Peyer's patch (tissue), 4 donors: ENCODE data around the gene MBTPS2. TPM values are rescaled to one million over a fixed set of nuclear protein-coding genes. Genes with fewer than 3 reads are reported as not detected.

Source experiments
- DNase-seq, 3 donors: peaks; one replicate each; pipeline ENCODE4 v3.0.0-alpha.2; 2017 to 2019
- H3K27ac ChIP-seq, 4 donors: fragments of 200-600 bp; sonication (generic); one replicate each; pipeline ENCODE4 v1.5.1; 2016 to 2019
- H3K27me3 ChIP-seq, 2 donors: fragments of 200-600 bp; sonication (generic); one replicate each; pipeline ENCODE4 v1.5.1; 2019
- H3K36me3 ChIP-seq, 3 donors: fragments of 200-600 bp; sonication (generic); one replicate each; pipeline ENCODE4 v1.5.1; 2016 to 2019
- H3K4me1 ChIP-seq, 4 donors: fragments of 200-600 bp; sonication (generic); one replicate each; pipeline ENCODE4 v1.5.1; 2016 to 2019
- H3K4me3 ChIP-seq, 4 donors: fragments of 200-600 bp; sonication (generic); 1 replicate in 3 of 4; 2 replicates in 1 of 4; pipeline ENCODE4 v1.5.1; 2016 to 2019; ENCODE audit warnings: mild to moderate bottlenecking in 1 of 4
- H3K9me3 ChIP-seq, 4 donors: fragments of 200-600 bp; sonication (generic); one replicate each; pipeline ENCODE4 v1.5.1; 2016 to 2019; ENCODE audit warnings: mild to moderate bottlenecking in 1 of 4
- POLR2A ChIP-seq, 2 donors: fragments of 450-650 bp; IDR thresholded peaks; one replicate each; pipeline ENCODE4 v1.5.1; 2017; ENCODE audit warnings: antibody characterized with exemption in 2 of 2, mild to moderate bottlenecking in 2 of 2, moderate library complexity in 2 of 2
- total RNA-seq, 4 donors: library from RNA; depleted of rRNA; stranded (reverse); fragments of >200 nt; gene quantifications; one replicate each; pipeline ENCODE4 v1.1.0, GENCODE V29; 2016
- TF ChIP-seq, protein P1 (sequence below), 6 experiments: fragments of 450-650 bp in 4 of 6; fragments of 200-600 bp in 2 of 6; sonication (generic) in 1 of 6; IDR thresholded peaks; one replicate each; pipeline ENCODE4 v1.5.1; 2017 to 2019; ENCODE audit warnings: antibody characterized with exemption in 6 of 6, mild to moderate bottlenecking in 3 of 6, moderate library complexity in 1 of 6

Gene MBTPS2
- total RNA-seq, 4 donors from 2014 or later: 5.0 to 7.8 (median 5.1) TPM

GRCh38 chrX:21926527-21927278 lies 87.3 kb downstream of the MBTPS2 start:
- no peak overlapping the region for H3K27ac ChIP-seq
- H3K9me3 ChIP-seq: no peaks in the 10 kb centered on the region
- no peak overlapping the region for H3K4me3 ChIP-seq
- TF ChIP-seq, protein P1, sequence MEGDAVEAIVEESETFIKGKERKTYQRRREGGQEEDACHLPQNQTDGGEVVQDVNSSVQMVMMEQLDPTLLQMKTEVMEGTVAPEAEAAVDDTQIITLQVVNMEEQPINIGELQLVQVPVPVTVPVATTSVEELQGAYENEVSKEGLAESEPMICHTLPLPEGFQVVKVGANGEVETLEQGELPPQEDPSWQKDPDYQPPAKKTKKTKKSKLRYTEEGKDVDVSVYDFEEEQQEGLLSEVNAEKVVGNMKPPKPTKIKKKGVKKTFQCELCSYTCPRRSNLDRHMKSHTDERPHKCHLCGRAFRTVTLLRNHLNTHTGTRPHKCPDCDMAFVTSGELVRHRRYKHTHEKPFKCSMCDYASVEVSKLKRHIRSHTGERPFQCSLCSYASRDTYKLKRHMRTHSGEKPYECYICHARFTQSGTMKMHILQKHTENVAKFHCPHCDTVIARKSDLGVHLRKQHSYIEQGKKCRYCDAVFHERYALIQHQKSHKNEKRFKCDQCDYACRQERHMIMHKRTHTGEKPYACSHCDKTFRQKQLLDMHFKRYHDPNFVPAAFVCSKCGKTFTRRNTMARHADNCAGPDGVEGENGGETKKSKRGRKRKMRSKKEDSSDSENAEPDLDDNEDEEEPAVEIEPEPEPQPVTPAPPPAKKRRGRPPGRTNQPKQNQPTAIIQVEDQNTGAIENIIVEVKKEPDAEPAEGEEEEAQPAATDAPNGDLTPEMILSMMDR (IDR thresholded peaks at IDR 0.05): no peak
- no peak for TF ChIP-seq POLR2A (IDR thresholded peaks at IDR 0.05)
- no peak for DNase-seq
- H3K27me3 ChIP-seq: no peaks in the 10 kb centered on the region
- no peaks in the 10 kb centered on the region for H3K36me3 ChIP-seq
- H3K4me1 ChIP-seq: no peaks in the 10 kb centered on the region

- Histone ChIP-seq H3K36me3 (no peaks in the 10 kb centered on the region), H3K4me1 (no peaks in the 10 kb centered on the region), H3K27ac (no peak overlapping the region), H3K9me3 (no peaks in the 10 kb centered on the region), H3K27me3 (no peaks in the 10 kb centered on the region), H3K4me3 (no peak overlapping the region)
- TF ChIP-seq, protein P1 (IDR thresholded peaks at IDR 0.05): no peak
- no peak for TF ChIP-seq POLR2A (IDR thresholded peaks at IDR 0.05)
- no peak for DNase-seq
Observed at GRCh38 chrX:21929209-21929608, 89.8 kb downstream of the MBTPS2 start.

- H3K9me3 ChIP-seq: no peaks in the 10 kb centered on the region
- no peaks in the 10 kb centered on the region for H3K4me1 ChIP-seq
- H3K27ac ChIP-seq: no peak overlapping the region
- H3K4me3 ChIP-seq: no peak overlapping the region
- H3K27me3 ChIP-seq: no peaks in the 10 kb centered on the region
- no peak for TF ChIP-seq POLR2A (IDR thresholded peaks at IDR 0.05)
- TF ChIP-seq, protein P1 (IDR thresholded peaks at IDR 0.05): no peak
- DNase-seq: no peak
- H3K36me3 ChIP-seq: no peaks in the 10 kb centered on the region
Observed at GRCh38 chrX:21930986-21931385, 91.6 kb downstream of the MBTPS2 start.

- H3K4me1 ChIP-seq: no peaks in the 10 kb centered on the region
- no peaks in the 10 kb centered on the region for H3K9me3 ChIP-seq
- DNase-seq: no peak
- H3K27me3 ChIP-seq: no peaks in the 10 kb centered on the region
- TF ChIP-seq POLR2A (IDR thresholded peaks at IDR 0.05): no peak
- TF ChIP-seq, protein P1 (IDR thresholded peaks at IDR 0.05): no peak
- no peak overlapping the region for H3K27ac ChIP-seq
- H3K4me3 ChIP-seq: no peak overlapping the region
- H3K36me3 ChIP-seq: no peaks in the 10 kb centered on the region
Observed at GRCh38 chrX:21932292-21933002, 93.0 kb downstream of the MBTPS2 start.

DNA sequence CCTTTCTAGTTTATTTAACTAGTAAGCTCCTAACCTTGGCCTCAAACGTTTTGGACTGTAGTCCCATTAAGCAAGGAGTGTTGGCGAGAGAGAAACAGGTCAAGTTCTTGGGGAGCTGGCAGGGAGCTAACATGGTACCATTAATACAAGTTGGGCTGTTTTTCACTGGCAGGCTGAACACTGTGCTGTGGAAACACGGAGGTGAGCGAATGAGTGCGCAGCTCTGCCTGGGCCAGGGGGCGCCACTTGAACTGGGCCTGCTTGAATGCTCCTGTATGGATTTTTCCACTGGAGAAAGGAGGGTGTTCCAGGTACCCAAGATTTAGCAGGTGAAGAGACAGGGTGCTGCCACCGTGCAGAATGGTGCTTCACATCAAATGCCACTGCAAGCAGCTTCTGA lies 93.7 kb downstream of the MBTPS2 start:
- Histone ChIP-seq H3K4me1 (no peaks in the 10 kb centered on the region), H3K9me3 (no peaks in the 10 kb centered on the region), H3K27me3 (no peaks in the 10 kb centered on the region), H3K36me3 (no peaks in the 10 kb centered on the region), H3K27ac (no peak overlapping the region), H3K4me3 (no peak overlapping the region)
- TF ChIP-seq, protein P1 (IDR thresholded peaks at IDR 0.05): no peak
- no peak for TF ChIP-seq POLR2A (IDR thresholded peaks at IDR 0.05)
- no peak for DNase-seq
